GM12892 (cell line): ENCODE results near the gene FGFR2.

Experiments used
- POLR2A ChIP-seq: IDR thresholded peaks from 2 replicates; pipeline ENCODE4 v1.6.1; 2011; ENCODE audit warnings: low read depth, low read length, control low read depth
- POLR2AphosphoS5 ChIP-seq: IDR thresholded peaks from 2 replicates; pipeline ENCODE4 v1.6.1; 2011; ENCODE audit warnings: low read depth, low read length, control low read depth
- TAF1 ChIP-seq: IDR thresholded peaks from 2 replicates; pipeline ENCODE4 v1.6.1; 2011; ENCODE audit warnings: low read depth, mild to moderate bottlenecking, control low read depth, low read length, borderline replicate concordance

DNA sequence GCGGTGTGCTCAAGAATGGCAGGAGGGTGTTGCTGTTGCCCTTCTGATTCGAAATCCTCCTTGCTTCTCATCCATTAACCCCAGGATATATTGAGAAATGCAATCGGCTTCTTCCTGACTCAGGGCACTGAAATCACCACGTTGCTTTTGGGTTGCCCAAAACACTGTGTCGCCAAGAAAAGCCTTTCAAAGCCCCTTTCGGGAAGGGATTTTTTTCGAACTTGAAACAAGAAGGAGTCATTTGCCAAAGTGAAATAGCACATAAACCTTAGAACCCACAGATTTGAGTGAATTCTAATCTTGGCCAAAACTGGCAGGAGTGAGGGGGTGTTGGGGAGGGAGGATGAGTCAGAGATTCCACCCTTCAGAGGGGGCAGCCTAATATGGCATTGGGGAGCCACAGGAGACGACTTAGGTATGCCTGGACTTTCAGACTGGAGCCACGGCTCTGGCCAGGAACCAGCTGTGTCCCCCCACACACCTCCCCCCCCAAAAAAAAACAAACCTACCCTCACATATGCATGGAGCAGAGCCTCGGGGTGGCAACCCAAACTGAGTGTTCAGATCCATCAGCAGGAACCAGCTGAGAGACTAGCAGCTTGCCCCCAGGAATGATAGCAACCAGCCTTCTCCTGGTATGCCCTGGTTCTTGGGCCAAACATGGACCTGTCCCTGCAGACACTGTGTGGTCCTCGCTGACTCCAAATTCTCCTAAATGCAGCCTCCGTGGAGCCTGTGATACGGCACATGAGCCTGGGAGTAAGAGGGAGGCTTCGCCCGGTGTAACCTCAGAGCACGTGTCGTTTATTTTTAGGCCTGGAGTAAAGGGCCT lies 138.4 kb downstream of the FGFR2 start:
- TF ChIP-seq POLR2AphosphoS5: no peak
- TF ChIP-seq POLR2A: no peak
- TF ChIP-seq TAF1: no peak
